Nucleus accumbens (tissue), 56 donors: ENCODE results near the gene INTS15.

Experiments used
- DNase-seq, 56 donors: peaks; one replicate each; lab custom pipeline; 2025; lab: John Stamatoyannopoulos, UW

Gene INTS15

GRCh38 chr7:6639032-6639431 is 49.2 kb downstream of the INTS15 start:
- DNase-seq: no peak

- DNase-seq: no peak
Measured at GRCh38 chr7:6639627-6640026, 49.8 kb downstream of the INTS15 start.

GRCh38 chr7:6640246-6640721 is 50.5 kb downstream of the INTS15 start:
- DNase-seq: no peak

GRCh38 chr7:6641305-6642035 is 51.6 kb downstream of the INTS15 start:
- no peak for DNase-seq

GRCh38 chr7:6642239-6642839 is 52.5 kb downstream of the INTS15 start:
- DNase-seq: no peak

GRCh38 chr7:6642861-6643640 is 53.2 kb downstream of the INTS15 start:
- DNase-seq: no peak

GRCh38 chr7:6643915-6644625 is 54.2 kb downstream of the INTS15 start:
- no peak for DNase-seq

GRCh38 chr7:6644728-6645127 is 54.9 kb downstream of the INTS15 start:
- no peak for DNase-seq

GRCh38 chr7:6646465-6646864 is 56.6 kb downstream of the INTS15 start:
- no peak for DNase-seq

GRCh38 chr7:6647080-6647479 is 57.3 kb downstream of the INTS15 start:
- no peak for DNase-seq

GRCh38 chr7:6647541-6647940 is 57.7 kb downstream of the INTS15 start:
- DNase-seq: no peak

- DNase-seq: no peak
Measured at GRCh38 chr7:6648066-6648814, 58.4 kb downstream of the INTS15 start.

- DNase-seq: no peak
Measured at GRCh38 chr7:6648815-6649104, 58.9 kb downstream of the INTS15 start.

GRCh38 chr7:6649241-6649961 is 59.6 kb downstream of the INTS15 start:
- DNase-seq: no peak

GRCh38 chr7:6650086-6650485 is 60.3 kb downstream of the INTS15 start:
- DNase-seq: no peak

GRCh38 chr7:6650521-6651011 is 60.7 kb downstream of the INTS15 start:
- DNase-seq: no peak

GRCh38 chr7:6651851-6652445 is 62.1 kb downstream of the INTS15 start:
- DNase-seq: no peak

- DNase-seq: no peak
Measured at GRCh38 chr7:6652446-6653011, 62.7 kb downstream of the INTS15 start.
